Measurements from ENCODE around the gene CUX1.

- TF ChIP-seq CTCF (IDR thresholded peaks at IDR 0.05) = no peak
- TF ChIP-seq POLR2A (IDR thresholded peaks at IDR 0.05) = no peak
Measured at GRCh38 chr7:101954499-101954898, 137.1 kb downstream of the CUX1 start.

Measured in uterus (tissue), 2 donors.